Lower leg skin (tissue), 4 donors: Measurements from ENCODE around the gene SPZ1. TPM values are rescaled to one million over a fixed set of nuclear protein-coding genes. Genes with fewer than 3 reads are reported as not detected.

Source experiments
- DNase-seq, 2 donors: peaks; one replicate each; pipeline ENCODE4 v3.0.0-alpha.2; 2019; ENCODE audit warnings: low spot score in 2 of 2
- H3K4me3 ChIP-seq: fragments of 200-600 bp; sonication (generic); 2 replicates; pipeline ENCODE4 v1.5.1; 2017; ENCODE audit warnings: mild to moderate bottlenecking, low read depth; ENCODE audit not compliant: poor library complexity, severe bottlenecking
- POLR2A ChIP-seq, 2 donors: fragments of 450-650 bp; IDR thresholded peaks; one replicate each; pipeline ENCODE4 v1.6.1; 2016 to 2017; ENCODE audit warnings: antibody characterized with exemption in 2 of 2, mild to moderate bottlenecking in 1 of 2, moderate library complexity in 1 of 2
- WGBS, 2 donors: methylation state at CpG; one replicate each; pipeline ENCODE4 v1.1.5; 2018; 5-methylcytosine and 5-hydroxymethylcytosine counted together
- intact Hi-C: fragments of 100-400 bp; cut with DNase I; formaldehyde crosslinking; loops from one replicate; pipeline ENCODE4 v1.15.0; 2023; ENCODE audit warnings: low total_unique reads
- total RNA-seq, 4 donors: library from RNA; depleted of rRNA; stranded (reverse); fragments of >200 nt; gene quantifications; one replicate each; pipeline ENCODE4 v1.1.0, GENCODE V29; 2016
- TF ChIP-seq, protein P1 (sequence below), 3 donors: fragments of 450-650 bp; IDR thresholded peaks; one replicate each; pipeline ENCODE4 v1.5.1; 2016; ENCODE audit warnings: antibody characterized with exemption in 3 of 3, mild to moderate bottlenecking in 3 of 3, moderate library complexity in 2 of 3

SPZ1 gene
- total RNA-seq, 4 donors from 2014 or later: not detected

DNA sequence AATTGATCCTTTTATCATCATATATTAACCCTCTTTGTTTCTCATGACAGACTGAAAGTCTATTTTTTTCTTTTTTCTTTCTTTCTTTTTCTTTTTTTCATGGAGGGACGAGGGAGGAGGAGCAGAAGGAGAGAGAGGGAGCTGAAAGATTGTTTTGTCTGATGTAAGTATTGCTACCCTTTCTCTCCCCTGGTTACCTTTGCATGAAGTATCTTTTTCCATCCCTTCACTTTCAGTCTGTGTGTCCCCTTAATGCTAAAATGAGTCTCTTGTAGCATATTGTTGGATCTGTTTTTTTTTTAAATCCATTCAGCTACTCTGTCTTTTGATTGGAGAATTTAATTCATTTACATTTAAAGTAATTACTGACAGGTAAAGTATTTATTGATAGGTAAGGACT is 36.4 kb upstream of the SPZ1 start:
- intact Hi-C loops: no loop called here
- WGBS, 2 donors: 66 to 78% methylated on average over 1 of the region's 1 CpG
- no peak for DNase-seq
- H3K4me3 ChIP-seq: no peak overlapping the region
- no peak for TF ChIP-seq POLR2A (IDR thresholded peaks at IDR 0.05)
- TF ChIP-seq, protein P1, sequence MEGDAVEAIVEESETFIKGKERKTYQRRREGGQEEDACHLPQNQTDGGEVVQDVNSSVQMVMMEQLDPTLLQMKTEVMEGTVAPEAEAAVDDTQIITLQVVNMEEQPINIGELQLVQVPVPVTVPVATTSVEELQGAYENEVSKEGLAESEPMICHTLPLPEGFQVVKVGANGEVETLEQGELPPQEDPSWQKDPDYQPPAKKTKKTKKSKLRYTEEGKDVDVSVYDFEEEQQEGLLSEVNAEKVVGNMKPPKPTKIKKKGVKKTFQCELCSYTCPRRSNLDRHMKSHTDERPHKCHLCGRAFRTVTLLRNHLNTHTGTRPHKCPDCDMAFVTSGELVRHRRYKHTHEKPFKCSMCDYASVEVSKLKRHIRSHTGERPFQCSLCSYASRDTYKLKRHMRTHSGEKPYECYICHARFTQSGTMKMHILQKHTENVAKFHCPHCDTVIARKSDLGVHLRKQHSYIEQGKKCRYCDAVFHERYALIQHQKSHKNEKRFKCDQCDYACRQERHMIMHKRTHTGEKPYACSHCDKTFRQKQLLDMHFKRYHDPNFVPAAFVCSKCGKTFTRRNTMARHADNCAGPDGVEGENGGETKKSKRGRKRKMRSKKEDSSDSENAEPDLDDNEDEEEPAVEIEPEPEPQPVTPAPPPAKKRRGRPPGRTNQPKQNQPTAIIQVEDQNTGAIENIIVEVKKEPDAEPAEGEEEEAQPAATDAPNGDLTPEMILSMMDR (IDR thresholded peaks at IDR 0.05): no peak

DNA sequence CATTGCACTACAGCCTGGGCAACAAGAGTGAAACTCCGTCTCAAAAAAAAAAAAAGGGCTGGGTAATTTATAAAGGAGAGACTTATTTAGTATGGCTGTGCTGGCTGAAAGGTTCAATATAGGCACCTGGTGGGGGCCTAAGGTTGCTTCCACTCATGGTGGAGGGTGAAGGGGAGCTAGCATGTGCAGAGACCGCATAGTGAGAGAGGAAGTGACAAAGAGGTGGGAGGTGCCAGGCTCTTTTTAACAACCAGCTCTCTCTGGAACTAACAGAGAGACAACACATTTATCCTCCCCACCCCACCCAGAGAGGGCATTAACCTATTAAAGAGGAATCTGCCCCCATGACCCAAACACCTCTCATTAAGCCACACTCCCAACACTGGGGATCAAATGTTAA is 35.1 kb upstream of the SPZ1 start:
- no peak overlapping the region for H3K4me3 ChIP-seq
- no peak for DNase-seq
- TF ChIP-seq POLR2A (IDR thresholded peaks at IDR 0.05): no peak
- TF ChIP-seq, protein P1 (IDR thresholded peaks at IDR 0.05): no peak
- intact Hi-C loops: no loop called here
- WGBS, 2 donors: 53 to 71% methylated on average over 2 of the region's 2 CpGs

DNA sequence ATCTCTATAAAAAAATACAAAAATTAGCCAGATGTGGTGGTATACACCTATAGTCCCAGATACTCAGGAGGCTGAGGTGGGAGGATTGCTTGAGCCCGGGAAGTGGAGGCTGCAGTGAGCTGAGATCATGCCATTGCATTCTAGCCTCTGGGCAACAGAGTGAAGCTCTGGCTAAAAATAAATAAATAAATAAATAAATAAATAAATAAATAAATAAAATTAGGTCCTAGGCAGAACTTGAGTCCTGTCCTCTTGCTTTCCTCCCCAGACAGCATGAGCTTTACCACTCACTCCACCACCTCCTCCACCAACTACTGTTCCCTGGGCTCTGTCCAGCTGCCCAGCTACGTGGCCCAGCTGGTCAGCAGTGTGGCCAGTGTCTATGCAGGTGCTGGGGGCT is 31.6 kb upstream of the SPZ1 start:
- WGBS, 2 donors: 87 to 89% methylated on average over 2 of the region's 2 CpGs

DNA sequence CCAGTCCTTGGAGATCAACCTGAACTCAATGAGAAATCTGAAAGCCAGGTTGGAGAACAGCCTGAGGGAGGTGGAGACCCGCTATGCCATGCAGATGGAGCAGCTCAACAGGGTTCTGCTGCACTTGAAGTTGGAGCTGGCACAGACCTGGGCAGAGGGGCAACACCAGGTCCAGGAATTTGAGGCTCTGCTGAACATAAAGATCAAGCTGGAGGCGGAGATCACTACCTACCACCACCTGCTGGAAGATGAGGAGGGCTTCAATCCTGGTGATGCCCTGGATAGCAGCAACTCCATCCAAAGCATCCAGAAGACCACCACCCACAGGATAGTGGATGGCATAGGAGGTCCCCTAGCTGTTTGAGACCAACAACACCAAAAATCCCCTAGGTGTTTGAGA is 30.5 kb upstream of the SPZ1 start:
- intact Hi-C loops: no loop called here
- no peak for DNase-seq
- TF ChIP-seq, protein P1 (IDR thresholded peaks at IDR 0.05): no peak
- TF ChIP-seq POLR2A (IDR thresholded peaks at IDR 0.05): no peak
- H3K4me3 ChIP-seq: no peak overlapping the region
- 89 to 95% methylated on average over 2 of the region's 2 CpGs for WGBS, 2 donors

More for the DNA sequence above, 31.6 kb upstream of the SPZ1 start:
- no peak for DNase-seq
- intact Hi-C loops: no loop called here
- H3K4me3 ChIP-seq: no peak overlapping the region
- TF ChIP-seq, protein P1 (IDR thresholded peaks at IDR 0.05): no peak
- TF ChIP-seq POLR2A (IDR thresholded peaks at IDR 0.05): no peak

DNA sequence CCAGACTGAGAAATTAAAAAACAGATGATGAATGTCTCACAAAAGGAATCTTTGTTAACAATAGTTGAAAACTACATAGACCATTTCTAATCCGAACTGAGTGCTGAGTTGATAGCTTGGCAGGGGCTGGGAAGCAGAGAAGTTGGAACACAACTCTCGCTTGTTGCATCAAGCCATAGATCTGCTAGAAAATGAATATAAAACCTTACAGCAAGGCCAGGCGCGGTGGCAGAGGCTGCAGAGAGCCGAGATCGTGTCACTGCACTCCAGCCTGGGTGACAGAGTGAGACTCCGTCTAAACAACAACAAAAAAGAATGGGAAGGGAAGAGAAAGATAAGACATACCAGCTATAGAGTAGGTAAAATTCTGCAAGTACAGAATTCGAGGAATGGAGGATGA is 28.0 kb upstream of the SPZ1 start:
- H3K4me3 ChIP-seq: no peak overlapping the region
- 81 to 82% methylated on average over 8 of the region's 8 CpGs for WGBS, 2 donors
- intact Hi-C loops: no loop called here
- TF ChIP-seq, protein P1 (IDR thresholded peaks at IDR 0.05): no peak
- TF ChIP-seq POLR2A (IDR thresholded peaks at IDR 0.05): no peak
- no peak for DNase-seq

DNA sequence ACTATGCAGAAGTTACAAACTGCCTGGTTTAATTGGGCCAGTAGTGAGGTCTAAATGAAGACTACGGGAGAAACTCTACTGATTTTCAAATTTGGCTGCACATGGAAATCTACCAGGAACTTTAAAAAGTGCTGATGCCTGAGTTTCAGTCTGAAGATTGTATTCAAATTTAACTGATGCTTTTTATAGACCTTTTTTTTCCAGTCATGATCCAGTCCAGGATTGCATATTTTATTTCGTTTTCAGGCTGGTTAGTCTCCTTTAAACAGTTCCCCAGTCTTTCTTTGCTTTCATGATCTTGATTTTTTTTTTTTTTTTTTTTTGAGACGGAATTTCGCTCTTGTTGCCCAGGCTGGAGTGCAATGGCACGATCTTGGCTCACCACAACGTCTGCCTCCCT is 23.7 kb upstream of the SPZ1 start:
- intact Hi-C loops: no loop called here

More for the DNA sequence above, 23.7 kb upstream of the SPZ1 start:
- no peak for DNase-seq
- no peak for TF ChIP-seq POLR2A (IDR thresholded peaks at IDR 0.05)
- TF ChIP-seq, protein P1 (IDR thresholded peaks at IDR 0.05): no peak
- no peak overlapping the region for H3K4me3 ChIP-seq
- WGBS, 2 donors: 46 to 54% methylated on average over 6 of the region's 6 CpGs
